DOHH2 (cell line): Measurements from ENCODE around the gene GMPPA.

Experiments used
- H3F3A ChIP-seq: fragments of 200-600 bp; sonication (generic), shearing (Covaris generic); 2 replicates; pipeline ENCODE4 v1.6.0; 2016; ENCODE audit warnings: antibody characterized with exemption, mild to moderate bottlenecking; ENCODE audit not compliant: control insufficient read depth, insufficient read depth
- H3K27ac ChIP-seq: fragments of 200-600 bp; sonication (generic); 2 replicates; pipeline ENCODE4 v1.5.1; 2014; ENCODE audit warnings: low read depth, mild to moderate bottlenecking, low read length, moderate library complexity
- H3K27me3 ChIP-seq: fragments of 200-600 bp; sonication (generic); 2 replicates; pipeline ENCODE4 v1.6.1; 2014; ENCODE audit warnings: mild to moderate bottlenecking, low read length, mixed read lengths; ENCODE audit not compliant: control insufficient read depth
- H3K36me3 ChIP-seq: fragments of 200-600 bp; sonication (generic); 2 replicates; pipeline ENCODE4 v1.6.1; 2014; ENCODE audit warnings: mild to moderate bottlenecking, low read length, moderate library complexity, mixed read lengths; ENCODE audit not compliant: control insufficient read depth
- H3K4me1 ChIP-seq: fragments of 200-600 bp; sonication (generic); 2 replicates; pipeline ENCODE4 v1.6.1; 2014; ENCODE audit warnings: mild to moderate bottlenecking, low read length, mixed read lengths; ENCODE audit not compliant: control insufficient read depth
- H3K4me2 ChIP-seq: fragments of 200-600 bp; sonication (generic); 2 replicates; pipeline ENCODE4 v1.6.0; 2014; ENCODE audit warnings: mild to moderate bottlenecking, low read length, moderate library complexity
- H3K4me3 ChIP-seq: fragments of 200-600 bp; sonication (generic); 2 replicates; pipeline ENCODE4 v1.5.1; 2014; ENCODE audit warnings: mild to moderate bottlenecking, low read length, mixed read lengths
- H3K79me2 ChIP-seq: fragments of 200-600 bp; sonication (generic); 2 replicates; pipeline ENCODE4 v1.6.1; 2014; ENCODE audit warnings: mild to moderate bottlenecking, low read length, mixed read lengths; ENCODE audit not compliant: control insufficient read depth
- H3K9me2 ChIP-seq: fragments of 200-600 bp; sonication (generic); replicated peaks from 2 replicates; pipeline ENCODE4 v1.6.1; 2014; ENCODE audit warnings: mild to moderate bottlenecking, low read length, mixed read lengths; ENCODE audit not compliant: control insufficient read depth
- H3K9me3 ChIP-seq: fragments of 200-600 bp; sonication (generic); 2 replicates; pipeline ENCODE4 v1.6.1; 2014; ENCODE audit warnings: antibody characterized with exemption, low read length, mixed read lengths; ENCODE audit not compliant: control insufficient read depth, insufficient read depth
- H4K20me1 ChIP-seq: fragments of 200-600 bp; sonication (generic); 2 replicates; pipeline ENCODE4 v1.6.0; 2014; ENCODE audit warnings: low read depth, mild to moderate bottlenecking, antibody characterized with exemption, low read length, moderate library complexity; ENCODE audit not compliant: control insufficient read depth, insufficient read depth
- CTCF ChIP-seq: fragments of 200-600 bp; sonication (generic); IDR thresholded peaks from one replicate; pipeline ENCODE4 v1.5.1; 2014; ENCODE audit warnings: antibody characterized with exemption, mild to moderate bottlenecking, low read depth, low read length; ENCODE audit not compliant: poor library complexity, severe bottlenecking
- EZH2phosphoT487 ChIP-seq: fragments of 200-600 bp; sonication (generic); IDR thresholded peaks from 2 replicates; pipeline ENCODE4 v1.6.1; 2017; ENCODE audit warnings: borderline replicate concordance, mild to moderate bottlenecking, antibody characterized with exemption, low read length, moderate library complexity, mixed read lengths

Gene GMPPA

GRCh38 chr2:219482674-219483405 is 15.9 kb upstream of the GMPPA start:
- H4K20me1 ChIP-seq, result no peaks in the 10 kb centered on the region
- H3K79me2 ChIP-seq, result no peaks in the 10 kb centered on the region
- TF ChIP-seq CTCF (no peak), EZH2phosphoT487 (no peak)
- H3K27me3 ChIP-seq, result peaks cover 37% of the 10 kb centered on the region
- no peak overlapping the region for H3K4me2 ChIP-seq
- no peak overlapping the region for H3K4me3 ChIP-seq
- no peak overlapping the region for H3K27ac ChIP-seq
- no peaks in the 10 kb centered on the region for H3K4me1 ChIP-seq
- H3K9me2 ChIP-seq, result no peaks in the 10 kb centered on the region
- H3K36me3 ChIP-seq, result no peaks in the 10 kb centered on the region
- H3F3A ChIP-seq, result no peaks in the 10 kb centered on the region
- no peaks in the 10 kb centered on the region for H3K9me3 ChIP-seq

- no peaks in the 10 kb centered on the region for H3K79me2 ChIP-seq
- no peak overlapping the region for H3K27ac ChIP-seq
- TF ChIP-seq CTCF, result peak; percentile 10
- TF ChIP-seq EZH2phosphoT487, result no peak
- no peaks in the 10 kb centered on the region for H3F3A ChIP-seq
- H3K36me3 ChIP-seq, result no peaks in the 10 kb centered on the region
- H3K27me3 ChIP-seq, result peaks cover 37% of the 10 kb centered on the region
- no peaks in the 10 kb centered on the region for H4K20me1 ChIP-seq
- no peaks in the 10 kb centered on the region for H3K9me2 ChIP-seq
- no peak overlapping the region for H3K4me3 ChIP-seq
- H3K4me2 ChIP-seq, result no peak overlapping the region
- no peaks in the 10 kb centered on the region for H3K4me1 ChIP-seq
- H3K9me3 ChIP-seq, result no peaks in the 10 kb centered on the region
These were observed 15.0 kb upstream of the GMPPA start for GRCh38 chr2:219483451-219484342.

GRCh38 chr2:219484343-219485200 is 14.1 kb upstream of the GMPPA start:
- Histone ChIP-seq H3K79me2 (no peaks in the 10 kb centered on the region), H3K4me2 (no peak overlapping the region), H3K4me1 (no peaks in the 10 kb centered on the region), H3K9me3 (no peaks in the 10 kb centered on the region), H4K20me1 (no peaks in the 10 kb centered on the region), H3K9me2 (no peaks in the 10 kb centered on the region), H3K4me3 (no peak overlapping the region), H3K27ac (no peak overlapping the region), H3K27me3 (peaks cover 37% of the 10 kb centered on the region), H3F3A (no peaks in the 10 kb centered on the region), H3K36me3 (no peaks in the 10 kb centered on the region)
- TF ChIP-seq CTCF, result no peak
- TF ChIP-seq EZH2phosphoT487, result no peak
